ENCODE data around the gene BTNL9. TPM values are rescaled to one million over a fixed set of nuclear protein-coding genes. Genes with fewer than 3 reads are reported as not detected.
"Not testable (repeated sequence)": the region's sequence is repeated elsewhere in the genome, so short reads cannot be mapped to it uniquely, and the experiment has no call there.

The BTNL9 gene
- total RNA-seq, 1 donor from 2014 or later: 37.8 TPM

DNA sequence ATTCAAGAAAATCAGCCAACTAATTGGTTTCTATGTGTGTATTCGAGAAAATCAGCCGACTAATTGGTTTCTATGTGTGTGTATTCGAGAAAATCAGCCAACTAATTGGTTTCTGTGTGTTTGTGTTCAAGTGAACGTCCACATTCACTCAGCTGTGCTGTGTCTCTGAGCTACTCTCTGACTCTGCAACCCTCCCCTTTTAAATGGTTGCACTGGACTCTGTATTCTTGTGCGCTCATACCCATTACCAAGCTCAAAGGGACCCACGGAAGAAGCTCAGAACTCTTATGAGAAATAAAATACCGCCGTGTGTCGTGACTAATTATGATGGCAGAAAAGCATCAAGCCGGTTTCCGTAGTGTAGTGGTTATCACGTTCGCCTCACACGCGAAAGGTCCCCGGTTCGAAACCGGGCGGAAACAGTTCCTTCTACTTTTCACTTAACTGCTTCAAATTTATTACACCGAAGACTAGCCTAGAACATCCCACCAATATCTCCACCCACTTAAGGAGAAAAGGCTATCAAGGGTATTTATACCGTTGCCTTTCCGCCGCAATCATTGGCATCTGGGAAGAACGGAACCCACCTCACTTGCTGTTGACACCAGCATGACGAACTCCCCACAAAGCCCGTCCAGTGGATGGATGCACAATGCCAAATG, 56.8 kb downstream of the BTNL9 start:
- DNase-seq; ATAC-seq; intact Hi-C loops (cut with micrococcal nuclease): not testable (repeated sequence)

GRCh38 chr5:181097383-181097753, 57.3 kb downstream of the BTNL9 start:
- ATAC-seq; DNase-seq; intact Hi-C loops (cut with micrococcal nuclease): not testable (repeated sequence)

GRCh38 chr5:181097759-181098491, 57.9 kb downstream of the BTNL9 start:
- ATAC-seq; DNase-seq; intact Hi-C loops (cut with micrococcal nuclease): not testable (repeated sequence)

GRCh38 chr5:181098762-181099601, 58.9 kb downstream of the BTNL9 start:
- intact Hi-C loops (cut with micrococcal nuclease): no loop called here
- ATAC-seq: no peak
- no peak for DNase-seq

- intact Hi-C loops (cut with micrococcal nuclease): no loop called here
- ATAC-seq: no peak
- DNase-seq: no peak
These were observed 59.6 kb downstream of the BTNL9 start for GRCh38 chr5:181099602-181100086.

- no peak for ATAC-seq
- no peak for DNase-seq
- intact Hi-C loops (cut with micrococcal nuclease): no loop called here
These were observed 60.2 kb downstream of the BTNL9 start for GRCh38 chr5:181100121-181100875.

DNA sequence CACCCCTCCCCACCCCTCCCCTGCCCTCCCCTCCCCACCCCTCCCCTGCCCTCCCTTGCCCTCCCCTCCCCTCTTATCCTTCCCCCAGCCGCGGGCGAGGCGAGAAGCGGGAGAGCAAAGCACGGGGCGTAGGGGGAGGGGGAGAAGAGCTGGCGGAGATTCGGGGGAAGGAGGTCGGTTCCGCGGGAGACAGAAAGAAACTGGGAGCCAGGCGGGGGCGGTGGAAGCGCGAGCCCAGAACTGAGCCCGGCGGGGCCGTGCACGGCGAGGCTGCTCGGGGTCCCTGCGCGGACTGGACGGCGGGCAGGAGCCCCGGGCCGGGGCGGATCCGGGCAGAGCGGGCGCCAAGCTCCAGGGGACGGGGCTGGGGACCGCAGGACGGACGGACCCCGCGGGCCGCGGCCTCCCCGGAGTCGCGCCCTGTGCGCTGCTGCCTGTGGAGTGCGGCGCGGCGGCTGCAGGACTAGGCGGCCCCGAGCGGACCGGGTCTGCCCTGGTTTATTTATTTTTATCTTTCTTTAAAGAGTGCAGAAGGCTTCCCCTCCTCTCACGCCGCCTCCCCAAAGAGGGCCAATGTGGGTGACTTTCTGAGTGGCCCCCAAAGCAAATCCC, 61.1 kb downstream of the BTNL9 start:
- DNase-seq; intact Hi-C loops (cut with micrococcal nuclease); ATAC-seq: not testable (repeated sequence)

DNA sequence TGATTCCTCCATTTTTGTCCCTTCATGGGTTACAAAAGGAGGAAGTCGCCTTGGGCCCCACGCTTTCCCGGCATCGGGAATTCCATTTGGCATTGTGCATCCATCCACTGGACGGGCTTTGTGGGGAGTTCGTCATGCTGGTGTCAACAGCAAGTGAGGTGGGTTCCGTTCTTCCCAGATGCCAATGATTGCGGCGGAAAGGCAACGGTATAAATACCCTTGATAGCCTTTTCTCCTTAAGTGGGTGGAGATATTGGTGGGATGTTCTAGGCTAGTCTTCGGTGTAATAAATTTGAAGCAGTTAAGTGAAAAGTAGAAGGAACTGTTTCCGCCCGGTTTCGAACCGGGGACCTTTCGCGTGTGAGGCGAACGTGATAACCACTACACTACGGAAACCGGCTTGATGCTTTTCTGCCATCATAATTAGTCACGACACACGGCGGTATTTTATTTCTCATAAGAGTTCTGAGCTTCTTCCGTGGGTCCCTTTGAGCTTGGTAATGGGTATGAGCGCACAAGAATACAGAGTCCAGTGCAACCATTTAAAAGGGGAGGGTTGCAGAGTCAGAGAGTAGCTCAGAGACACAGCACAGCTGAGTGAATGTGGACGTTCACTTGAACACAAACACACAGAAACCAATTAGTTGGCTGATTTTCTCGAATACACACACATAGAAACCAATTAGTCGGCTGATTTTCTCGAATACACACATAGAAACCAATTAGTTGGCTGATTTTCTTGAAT, 62.0 kb downstream of the BTNL9 start:
- DNase-seq; ATAC-seq; intact Hi-C loops (cut with micrococcal nuclease): not testable (repeated sequence)

DNA sequence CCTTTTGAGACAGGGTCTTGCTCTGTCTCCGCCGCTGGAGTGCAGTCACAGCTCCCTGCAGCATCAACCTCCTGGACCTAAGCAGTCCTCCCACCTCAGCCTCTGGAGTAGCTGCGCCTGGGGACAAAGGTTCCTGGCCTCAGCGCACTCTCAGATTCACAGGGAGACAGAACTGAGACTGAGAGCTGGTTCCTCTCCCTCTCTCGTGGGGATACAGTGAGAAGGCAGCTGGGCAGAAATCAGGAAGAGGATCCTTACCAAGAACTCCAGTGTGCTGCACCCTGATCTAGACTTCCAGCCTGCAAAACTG, 64.1 kb downstream of the BTNL9 start:
- ATAC-seq; intact Hi-C loops (cut with micrococcal nuclease); DNase-seq: not testable (repeated sequence)

GRCh38 chr5:181104606-181105390, 64.7 kb downstream of the BTNL9 start:
- intact Hi-C loops (cut with micrococcal nuclease); ATAC-seq; DNase-seq: not testable (repeated sequence)

DNA sequence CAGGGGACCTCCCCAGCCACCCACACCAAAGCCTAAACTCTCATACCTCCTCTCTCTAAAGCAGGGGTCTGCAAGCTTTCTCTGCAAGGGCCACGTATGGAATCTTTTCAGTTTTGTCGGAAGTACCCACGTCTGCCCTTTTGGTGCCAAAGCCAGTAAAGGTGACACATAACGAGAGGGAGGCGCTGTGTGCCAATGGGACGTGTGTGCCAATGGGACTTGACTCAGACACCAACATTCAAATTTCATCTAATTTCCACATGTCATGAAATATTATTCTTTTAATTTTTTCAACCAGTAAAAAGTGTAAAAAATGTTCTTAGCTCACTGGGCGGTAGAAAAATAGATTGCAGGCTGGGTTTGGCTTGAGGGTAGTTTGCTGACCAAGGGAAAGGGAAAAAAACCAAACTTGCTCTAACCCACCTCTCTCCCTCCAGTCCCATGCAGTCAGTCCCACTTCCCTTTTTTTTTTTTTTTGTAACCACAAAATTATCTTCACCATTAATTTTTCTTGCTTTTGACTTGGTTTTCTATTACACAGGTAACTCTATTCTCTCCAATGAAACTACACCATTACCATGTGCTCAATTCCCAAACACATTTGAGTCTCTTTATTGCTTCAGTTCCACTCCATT, 65.4 kb downstream of the BTNL9 start:
- intact Hi-C loops (cut with micrococcal nuclease): no loop called here
- no peak for ATAC-seq

GRCh38 chr5:181107699-181108098, 67.6 kb downstream of the BTNL9 start:
- ATAC-seq (no peak), DNase-seq (no peak)
- intact Hi-C loops (cut with micrococcal nuclease): no loop called here

More for the DNA sequence above, 65.4 kb downstream of the BTNL9 start:
- no peak for DNase-seq

- no peak for DNase-seq
These were observed 68.6 kb downstream of the BTNL9 start for GRCh38 chr5:181108578-181109165.

DNA sequence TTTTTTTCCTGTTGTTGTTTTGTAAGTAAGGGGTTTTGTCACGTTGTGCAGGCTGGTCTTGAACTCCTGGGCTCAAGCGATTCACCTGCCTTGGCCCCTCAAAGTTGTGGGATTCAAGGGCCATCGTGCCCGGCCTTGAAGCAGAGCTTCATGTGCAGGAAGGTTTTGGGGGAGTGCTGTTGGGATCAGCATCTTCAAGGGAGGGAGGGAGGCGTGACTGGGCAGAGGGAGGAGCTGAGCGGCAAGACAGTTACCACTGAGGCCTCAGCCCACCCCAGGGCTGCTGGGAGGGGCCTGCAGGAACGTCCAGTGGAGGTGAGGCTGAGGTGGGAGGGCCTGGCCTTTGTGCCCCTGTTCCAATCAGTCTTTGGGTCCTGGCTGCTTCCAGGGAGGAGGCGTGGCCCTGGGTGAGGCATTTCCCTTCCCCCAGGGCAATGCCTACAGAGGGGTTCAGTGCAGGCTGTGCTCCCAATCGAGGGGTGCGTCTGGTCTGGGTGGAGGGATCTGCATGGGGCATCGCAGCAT, 69.5 kb downstream of the BTNL9 start:
- ATAC-seq: no peak
- intact Hi-C loops (cut with micrococcal nuclease): no loop called here
- no peak for DNase-seq

More at GRCh38 chr5:181108578-181109165, 68.6 kb downstream of the BTNL9 start:
- intact Hi-C loops (cut with micrococcal nuclease): no loop called here
- no peak for ATAC-seq

DNA sequence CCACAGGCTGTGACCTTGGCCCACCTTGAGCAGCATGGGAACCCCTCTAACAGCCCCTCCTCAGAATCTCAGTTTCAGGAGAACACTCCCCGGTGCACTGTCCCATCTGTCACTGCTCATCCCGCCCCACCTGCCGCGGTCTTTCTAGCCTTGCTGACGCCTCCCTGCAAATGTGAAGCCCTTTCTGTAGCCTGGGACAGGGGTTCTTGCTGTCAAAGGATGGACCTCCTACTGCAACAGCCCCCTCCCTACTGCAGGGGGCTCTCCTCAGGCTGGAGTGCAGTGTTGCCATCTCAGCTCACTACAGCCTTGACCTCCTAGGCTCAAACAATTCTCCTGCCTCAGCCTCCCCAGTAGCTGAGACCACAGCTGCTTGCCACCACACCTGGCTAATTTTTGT, 70.9 kb downstream of the BTNL9 start:
- DNase-seq (no peak), ATAC-seq (no peak)
- intact Hi-C loops (cut with micrococcal nuclease): no loop called here

Data from left ventricle myocardium superior (tissue), 1 donor.